HG02938 (cell line): ENCODE measurements around the gene AGBL1.

Experiments
- ATAC-seq: cut with Tn5 transposase; IDR thresholded peaks from one replicate; pipeline ENCODE4 v1.9.1; 2021; ENCODE audit warnings: mild to moderate bottlenecking, moderate library complexity; ENCODE audit not compliant: unreplicated experiment

The AGBL1 gene

GRCh38 chr15:86677278-86677677, 597.6 kb downstream of the AGBL1 start:
- ATAC-seq = no peak

GRCh38 chr15:86685263-86685662, 605.6 kb downstream of the AGBL1 start:
- no peak for ATAC-seq

GRCh38 chr15:86689006-86689405, 609.3 kb downstream of the AGBL1 start:
- no peak for ATAC-seq

- ATAC-seq = no peak
Observed at GRCh38 chr15:86690566-86690965, 610.9 kb downstream of the AGBL1 start.

- ATAC-seq = no peak
Observed at GRCh38 chr15:86691091-86691663, 611.5 kb downstream of the AGBL1 start.

GRCh38 chr15:86700864-86701610, 621.4 kb downstream of the AGBL1 start:
- ATAC-seq = no peak

GRCh38 chr15:86701611-86701963, 621.9 kb downstream of the AGBL1 start:
- no peak for ATAC-seq

GRCh38 chr15:86706813-86707212, 627.1 kb downstream of the AGBL1 start:
- ATAC-seq = no peak

GRCh38 chr15:86711476-86711875, 631.8 kb downstream of the AGBL1 start:
- no peak for ATAC-seq

GRCh38 chr15:86714241-86714640, 634.6 kb downstream of the AGBL1 start:
- no peak for ATAC-seq

GRCh38 chr15:86725628-86726027, 646.0 kb downstream of the AGBL1 start:
- ATAC-seq = no peak

GRCh38 chr15:86735247-86736040, 655.8 kb downstream of the AGBL1 start:
- no peak for ATAC-seq

- ATAC-seq = no peak
Observed at GRCh38 chr15:86741917-86742316, 662.2 kb downstream of the AGBL1 start.

- no peak for ATAC-seq
Observed at GRCh38 chr15:86743283-86743903, 663.7 kb downstream of the AGBL1 start.

GRCh38 chr15:86744198-86744780, 664.6 kb downstream of the AGBL1 start:
- ATAC-seq = no peak

- ATAC-seq = no peak
Observed at GRCh38 chr15:86751116-86751515, 671.4 kb downstream of the AGBL1 start.

GRCh38 chr15:86754846-86755245, 675.2 kb downstream of the AGBL1 start:
- ATAC-seq = no peak

- ATAC-seq = no peak
Observed at GRCh38 chr15:86756688-86757087, 677.0 kb downstream of the AGBL1 start.

GRCh38 chr15:86759800-86760523, 680.3 kb downstream of the AGBL1 start:
- no peak for ATAC-seq

- ATAC-seq = no peak
Observed at GRCh38 chr15:86762874-86763273, 683.2 kb downstream of the AGBL1 start.

GRCh38 chr15:86764021-86764420, 684.4 kb downstream of the AGBL1 start:
- ATAC-seq = no peak
